ENCODE results near the gene ASIC1.

- no peak for TF ChIP-seq POLR2A (IDR thresholded peaks at IDR 0.05)
- TF ChIP-seq CTCF (IDR thresholded peaks at IDR 0.05), result no peak
Measured at GRCh38 chr12:50099302-50100008, 42.1 kb downstream of the ASIC1 start.
